ENCODE results near the gene ZBTB9.

DNA sequence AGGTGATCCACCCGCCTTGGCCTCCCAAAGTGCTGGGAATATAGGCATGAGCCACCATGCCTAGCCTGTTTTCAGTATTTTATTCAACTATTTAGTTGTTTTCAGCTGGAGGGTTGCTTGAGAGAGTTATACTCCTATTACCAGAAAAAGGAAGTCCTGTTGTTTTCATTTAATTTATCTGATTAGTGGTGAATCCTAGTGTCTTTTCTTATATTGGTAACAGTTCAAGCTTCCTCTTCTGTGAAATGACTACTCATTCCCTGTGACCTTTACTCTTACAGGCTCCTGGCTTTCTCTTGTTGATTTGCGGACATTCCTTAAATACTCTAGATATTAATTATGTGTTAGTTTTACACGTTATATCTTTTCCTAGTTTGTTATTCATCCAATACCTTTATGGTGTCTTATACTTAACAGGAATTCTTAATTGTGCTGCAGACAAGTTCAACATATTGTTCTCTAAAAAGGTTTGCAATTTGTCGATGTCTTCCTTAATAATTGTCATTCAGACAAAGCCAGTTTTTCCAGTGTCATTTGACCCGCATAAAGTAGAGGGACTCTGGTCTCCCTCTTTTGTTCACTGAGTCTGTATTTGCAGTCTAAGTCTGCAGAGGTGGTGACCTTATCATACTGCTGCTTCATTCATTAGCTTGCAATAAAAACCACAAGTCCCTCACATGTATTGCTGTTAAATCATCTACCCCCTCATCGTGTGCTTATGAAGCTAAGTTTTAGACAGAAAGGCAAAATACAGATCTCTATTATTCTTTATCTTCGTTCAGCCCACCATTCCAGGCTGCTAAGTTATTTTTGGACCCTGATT lies 51.4 kb downstream of the ZBTB9 start:
- TF ChIP-seq, protein P1, sequence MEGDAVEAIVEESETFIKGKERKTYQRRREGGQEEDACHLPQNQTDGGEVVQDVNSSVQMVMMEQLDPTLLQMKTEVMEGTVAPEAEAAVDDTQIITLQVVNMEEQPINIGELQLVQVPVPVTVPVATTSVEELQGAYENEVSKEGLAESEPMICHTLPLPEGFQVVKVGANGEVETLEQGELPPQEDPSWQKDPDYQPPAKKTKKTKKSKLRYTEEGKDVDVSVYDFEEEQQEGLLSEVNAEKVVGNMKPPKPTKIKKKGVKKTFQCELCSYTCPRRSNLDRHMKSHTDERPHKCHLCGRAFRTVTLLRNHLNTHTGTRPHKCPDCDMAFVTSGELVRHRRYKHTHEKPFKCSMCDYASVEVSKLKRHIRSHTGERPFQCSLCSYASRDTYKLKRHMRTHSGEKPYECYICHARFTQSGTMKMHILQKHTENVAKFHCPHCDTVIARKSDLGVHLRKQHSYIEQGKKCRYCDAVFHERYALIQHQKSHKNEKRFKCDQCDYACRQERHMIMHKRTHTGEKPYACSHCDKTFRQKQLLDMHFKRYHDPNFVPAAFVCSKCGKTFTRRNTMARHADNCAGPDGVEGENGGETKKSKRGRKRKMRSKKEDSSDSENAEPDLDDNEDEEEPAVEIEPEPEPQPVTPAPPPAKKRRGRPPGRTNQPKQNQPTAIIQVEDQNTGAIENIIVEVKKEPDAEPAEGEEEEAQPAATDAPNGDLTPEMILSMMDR (conservative IDR thresholded peaks at IDR 0.05; ENCODE audit: low read depth, low read length): no peak
- no peak for TF ChIP-seq EZH2 (IDR thresholded peaks at IDR 0.05; ENCODE audit: borderline replicate concordance, low read depth, low read length, poor library complexity, severe bottlenecking)
